ENCODE measurements around the gene UNC93B1. TPM values are rescaled to one million over a fixed set of nuclear protein-coding genes. Genes with fewer than 3 reads are reported as not detected.

Gene UNC93B1
- total and polyA plus RNA-seq, 2 of the 13 experiments (the other 11 are each of a cell fraction or from before 2014, with no cell fraction given), result 8.8 to 18.9 TPM

DNA sequence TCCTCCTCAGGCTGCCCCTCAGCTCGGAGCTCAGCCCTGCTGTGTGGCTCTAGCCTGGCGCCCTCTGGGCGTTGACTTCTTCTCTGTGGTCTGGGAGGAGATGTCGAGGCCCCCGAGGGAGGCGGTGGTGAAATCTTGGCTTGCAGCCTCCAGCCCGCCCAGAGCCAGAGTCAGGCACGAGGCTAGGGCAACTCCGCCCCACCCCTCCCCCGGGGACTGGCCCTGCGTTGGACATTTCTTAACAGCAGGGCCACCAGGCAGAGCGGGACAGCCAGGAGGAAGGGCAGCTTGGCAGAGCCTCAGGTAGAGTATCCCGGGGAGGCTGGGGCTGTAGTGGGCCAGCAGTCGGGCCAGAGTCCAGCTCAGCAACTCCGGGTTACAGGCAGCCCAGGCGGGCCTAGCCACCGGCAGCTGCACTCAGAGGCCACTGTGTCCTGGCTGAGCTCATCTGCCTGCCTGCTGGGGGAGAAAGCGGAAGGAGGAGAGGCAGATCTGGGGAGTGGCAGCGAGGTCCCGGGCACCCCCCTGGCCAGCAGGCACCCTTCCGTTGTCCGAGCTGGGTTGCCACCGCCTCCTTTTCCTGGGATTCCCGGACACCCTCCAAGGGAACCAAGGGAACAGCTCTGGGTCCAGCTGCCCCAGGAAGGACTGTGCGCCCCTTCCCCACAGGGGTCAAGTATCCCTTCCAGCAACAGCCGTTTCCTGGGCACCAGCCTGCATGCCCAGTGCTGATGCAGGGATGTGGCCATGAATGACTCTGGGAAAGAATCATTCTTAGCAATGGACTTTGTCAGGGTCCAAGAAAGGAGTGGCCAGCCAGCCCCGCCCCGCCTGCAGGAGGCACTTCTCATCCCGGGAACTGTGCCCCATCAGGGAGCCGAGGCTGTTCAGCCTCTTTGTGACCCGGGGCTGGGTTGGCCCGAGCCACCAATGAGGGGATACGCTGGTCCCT lies 6.5 kb upstream of the UNC93B1 start, which contains the start of gene ALDH3B1 (continued):
- TF ChIP-seq SMARCE1 (IDR thresholded peaks at IDR 0.05; ENCODE audit: borderline replicate concordance), result no peak
- peak; percentile 81 for TF ChIP-seq ZNF280B (CRISPR knock-in tag; IDR thresholded peaks at IDR 0.05; ENCODE audit: borderline replicate concordance)
- TF ChIP-seq ZNF256 (CRISPR knock-in tag; conservative IDR thresholded peaks at IDR 0.05), result no peak; the same call in 1 of the 2 replicates
- 0 out of 2 replicates have a peak, but pooled peaks have one; percentile 52 for TF ChIP-seq ZNF136 (CRISPR knock-in tag; IDR thresholded peaks at IDR 0.05; ENCODE audit: low read depth)
- no peak for TF ChIP-seq ARHGAP35 (CRISPR knock-in tag; IDR thresholded peaks at IDR 0.05; ENCODE audit: borderline replicate concordance)
- TF ChIP-seq ZNF572 (CRISPR knock-in tag; IDR thresholded peaks at IDR 0.05), result 0 out of 2 replicates have a peak, but pooled peaks have one; percentile 16
- TF ChIP-seq HMG20B (CRISPR knock-in tag; conservative IDR thresholded peaks at IDR 0.05), result 0 out of 2 replicates have a peak, but pooled peaks have one; percentile 29
- TF ChIP-seq LCORL (IDR thresholded peaks at IDR 0.05), result no peak
- TF ChIP-seq LCORL (CRISPR knock-in tag; IDR thresholded peaks at IDR 0.05), result peak; percentile 80
- TF ChIP-seq ZNF451 (CRISPR knock-in tag; IDR thresholded peaks at IDR 0.05), result no peak
- 0 out of 2 replicates have a peak, but pooled peaks have one; percentile 15 for TF ChIP-seq NFKBIZ (CRISPR knock-in tag; IDR thresholded peaks at IDR 0.05)
- TF ChIP-seq BCL6 (CRISPR knock-in tag; IDR thresholded peaks at IDR 0.05), result peak; percentile 25
- 0 out of 2 replicates have a peak, but pooled peaks have one; percentile 65 for TF ChIP-seq ZNF230 (CRISPR knock-in tag; IDR thresholded peaks at IDR 0.05)
- peak; percentile 18; the same call in 1 of the 2 replicates for TF ChIP-seq DR1 (CRISPR knock-in tag; IDR thresholded peaks at IDR 0.05)
- TF ChIP-seq ZFX (CRISPR knock-in tag; IDR thresholded peaks at IDR 0.05; ENCODE audit: low read depth), result peak; percentile 89
- TF ChIP-seq NFAT5 (CRISPR knock-in tag; IDR thresholded peaks at IDR 0.05), result peak; percentile 40; the same call in 1 of the 2 replicates
- TF ChIP-seq FOXM1 (CRISPR knock-in tag; IDR thresholded peaks at IDR 0.05), result no peak
- peak; percentile 30; the same call in 1 of the 2 replicates for TF ChIP-seq HOXA3 (CRISPR knock-in tag; IDR thresholded peaks at IDR 0.05)
- peak; percentile 53 for TF ChIP-seq AGO2 (optimal IDR thresholded peaks at IDR 0.05; ENCODE audit: low read depth, low read length)
- peak; percentile 74; the same call in 1 of the 2 replicates for TF ChIP-seq NKX3-1 (CRISPR knock-in tag; IDR thresholded peaks at IDR 0.05)
- TF ChIP-seq MXD3 (CRISPR knock-in tag; IDR thresholded peaks at IDR 0.05), result peak; percentile 68; the same call in 1 of the 2 replicates
- TF ChIP-seq HES4 (CRISPR knock-in tag; IDR thresholded peaks at IDR 0.05; ENCODE audit: borderline replicate concordance), result 0 out of 2 replicates have a peak, but pooled peaks have one; percentile 64
- peak; percentile 2; the same call in 1 of the 2 replicates for TF ChIP-seq STAG1 (CRISPR knock-in tag; IDR thresholded peaks at IDR 0.05)
